Stimulated activated naive B cell treated with anti-CD40 and anti-IgM and Interleukin-4, amounts not matched to agents 10 μg/mL and 1 μg/mL and 100 μg/mL, for 72 hours (primary cell): ENCODE data around the gene ATG5.

Experiments
- ATAC-seq, 2 donors: fragments of 150-1000 bp; cut with Tn5 transposase; replicated peaks; 2 replicates each; pipeline ENCODE4 v1.10.0; 2021; ENCODE audit warnings: moderate library complexity in 1 of 2
- DNase-seq: peaks from one replicate; pipeline ENCODE4 v3.0.0; 2021
- H3K27ac Mint-ChIP-seq: one replicate; pipeline ENCODE4 v1.8.0; 2022; ENCODE audit warnings: mild to moderate bottlenecking, mixed read lengths
- H3K27me3 Mint-ChIP-seq, 2 donors: one replicate each; pipeline ENCODE4 v1.8.0; 2022; ENCODE audit warnings: mixed read lengths in 2 of 2
- H3K36me3 Mint-ChIP-seq, 2 donors: one replicate each; pipeline ENCODE4 v1.8.0; 2022; ENCODE audit warnings: mixed read lengths in 2 of 2, mild to moderate bottlenecking in 1 of 2
- H3K4me1 Mint-ChIP-seq, 2 donors: one replicate each; pipeline ENCODE4 v1.8.0; 2022; ENCODE audit warnings: mixed read lengths in 2 of 2, mild to moderate bottlenecking in 1 of 2
- H3K4me3 Mint-ChIP-seq, 2 donors: one replicate each; pipeline ENCODE4 v1.8.0; 2022; ENCODE audit warnings: mild to moderate bottlenecking in 2 of 2, mixed read lengths in 2 of 2, moderate library complexity in 1 of 2
- H3K9me3 Mint-ChIP-seq, 2 donors: one replicate each; pipeline ENCODE4 v1.8.0; 2022; ENCODE audit warnings: mixed read lengths in 2 of 2, mild to moderate bottlenecking in 1 of 2

ATG5 gene

DNA sequence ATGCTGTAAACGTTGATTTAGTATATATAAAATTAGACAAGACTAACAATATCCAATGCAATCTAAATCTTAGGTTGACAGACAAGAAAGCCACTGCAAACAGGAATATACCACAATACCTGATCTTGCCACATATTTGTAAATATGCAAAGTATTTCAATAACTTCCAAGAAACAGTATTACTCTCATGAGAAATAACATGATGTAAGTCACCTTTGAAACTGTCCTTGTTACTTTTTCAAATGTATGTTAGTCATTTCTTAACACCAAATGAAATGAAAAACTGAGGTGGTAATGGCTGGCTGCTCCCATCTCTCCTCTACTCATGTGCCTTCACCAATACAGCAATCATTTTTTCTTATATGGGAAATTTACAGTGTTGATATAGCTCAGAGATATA is 118.7 kb downstream of the ATG5 start:
- peaks cover 0 to 5% of the 10 kb centered on the region in 2 donors for H3K9me3 Mint-ChIP-seq
- no peak for ATAC-seq
- DNase-seq: no peak
- H3K27ac Mint-ChIP-seq: no peak overlapping the region
- peaks cover 2 to 5% of the 10 kb centered on the region in 2 donors for H3K4me1 Mint-ChIP-seq
- no peaks in the 10 kb centered on the region for H3K27me3 Mint-ChIP-seq
- H3K36me3 Mint-ChIP-seq: peaks cover 21 to 28% of the 10 kb centered on the region in 2 donors
- no peak overlapping the region for H3K4me3 Mint-ChIP-seq

DNA sequence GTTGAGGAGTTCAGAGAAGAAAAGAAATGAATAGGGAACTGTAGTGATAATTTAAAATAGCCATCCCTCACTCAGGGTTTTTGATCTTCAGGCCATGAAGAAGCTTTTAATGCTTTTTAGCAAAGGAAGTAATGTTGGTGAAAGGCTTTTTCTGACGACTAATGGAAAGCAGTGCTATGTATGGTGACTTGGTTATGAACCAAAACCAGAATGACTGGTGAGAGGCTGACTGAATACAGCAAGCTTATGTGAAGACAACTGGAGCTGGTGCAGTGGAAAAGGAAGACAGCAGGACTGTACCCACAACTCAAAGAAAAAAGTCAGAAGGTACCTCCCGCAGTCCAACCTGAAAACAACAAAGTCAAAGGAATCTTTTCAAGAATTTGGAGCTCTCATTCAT is 120.6 kb downstream of the ATG5 start:
- H3K4me3 Mint-ChIP-seq: no peak overlapping the region
- peaks cover 18 to 33% of the 10 kb centered on the region in 2 donors for H3K36me3 Mint-ChIP-seq
- H3K27ac Mint-ChIP-seq: no peak overlapping the region
- H3K4me1 Mint-ChIP-seq: peaks cover 3 to 5% of the 10 kb centered on the region in 2 donors
- ATAC-seq: no peak
- peaks cover 0 to 5% of the 10 kb centered on the region in 2 donors for H3K9me3 Mint-ChIP-seq
- H3K27me3 Mint-ChIP-seq: no peaks in the 10 kb centered on the region
- DNase-seq: no peak

DNA sequence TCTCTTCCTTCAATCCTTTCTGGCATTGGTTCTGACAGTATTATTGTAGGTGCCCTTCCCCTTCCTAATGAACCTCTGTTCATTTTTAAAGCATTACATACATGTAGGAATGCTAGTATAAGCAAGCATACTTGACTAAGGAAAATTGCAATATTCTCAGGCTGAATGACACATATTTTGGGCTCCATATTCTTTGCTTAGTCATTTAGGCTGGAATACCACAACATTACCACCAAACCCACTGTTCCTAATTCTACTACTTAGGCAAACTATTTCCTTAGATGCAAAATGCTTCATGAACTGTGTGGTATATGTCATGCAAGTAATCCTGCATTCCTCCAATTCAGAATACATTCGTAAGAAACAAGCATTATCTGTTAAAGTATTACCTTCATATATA is 125.6 kb downstream of the ATG5 start:
- Mint-ChIP-seq H3K4me3 (no peak overlapping the region), H3K9me3 (no peaks in the 10 kb centered on the region), H3K4me1 (peaks cover 9 to 26% of the 10 kb centered on the region in 2 donors), H3K27me3 (no peaks in the 10 kb centered on the region), H3K27ac (no peak overlapping the region), H3K36me3 (peaks cover 20 to 49% of the 10 kb centered on the region in 2 donors)
- ATAC-seq: no peak
- DNase-seq: no peak

DNA sequence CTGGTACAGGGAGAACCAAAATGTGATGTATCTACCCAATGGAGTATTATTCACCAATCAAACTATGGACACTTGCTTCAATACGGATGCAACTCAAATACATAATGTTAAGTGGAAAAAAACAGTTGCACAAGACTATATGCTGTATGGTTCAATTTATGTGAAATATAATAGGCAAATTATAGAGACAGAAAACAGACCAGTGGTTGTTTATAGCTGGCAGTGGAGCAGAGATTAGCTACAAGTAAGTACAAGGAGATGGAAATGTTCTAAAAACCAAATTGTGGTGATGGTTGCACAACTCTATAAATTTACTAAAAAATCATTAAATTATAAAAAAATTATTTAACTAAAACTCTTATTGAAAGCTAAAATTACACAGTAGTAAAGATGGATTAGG is 126.2 kb downstream of the ATG5 start:
- H3K9me3 Mint-ChIP-seq: no peaks in the 10 kb centered on the region
- no peak overlapping the region for H3K27ac Mint-ChIP-seq
- no peak overlapping the region for H3K4me3 Mint-ChIP-seq
- H3K4me1 Mint-ChIP-seq: peaks cover 8 to 22% of the 10 kb centered on the region in 2 donors
- H3K27me3 Mint-ChIP-seq: no peaks in the 10 kb centered on the region
- H3K36me3 Mint-ChIP-seq: peaks cover 15 to 44% of the 10 kb centered on the region in 2 donors
- DNase-seq (no peak), ATAC-seq (no peak)

DNA sequence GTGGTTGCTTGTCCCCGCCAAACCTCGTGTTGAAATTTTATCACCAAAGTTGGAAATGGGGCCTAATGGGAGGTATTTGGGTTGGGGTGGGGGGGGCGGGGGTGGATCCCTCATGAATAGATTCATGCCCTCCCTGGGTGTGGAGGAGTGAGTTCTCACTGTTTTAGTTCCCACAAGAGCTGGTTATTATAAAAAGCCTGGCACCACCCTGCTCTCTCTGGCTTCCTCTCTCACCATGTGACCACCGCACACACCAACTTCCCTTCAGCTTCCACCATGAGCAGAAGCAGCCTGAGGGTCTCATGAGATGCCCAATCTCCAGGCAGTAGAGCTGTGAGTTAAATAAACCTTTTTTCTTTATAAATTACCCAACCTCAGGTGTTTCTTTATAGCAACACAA is 128.1 kb downstream of the ATG5 start:
- ATAC-seq (no peak), DNase-seq (no peak)
- Mint-ChIP-seq H3K9me3 (no peaks in the 10 kb centered on the region), H3K27me3 (no peaks in the 10 kb centered on the region), H3K4me1 (peaks cover 8 to 21% of the 10 kb centered on the region in 2 donors), H3K36me3 (peaks cover 17 to 45% of the 10 kb centered on the region in 2 donors), H3K4me3 (no peak overlapping the region), H3K27ac (peak overlapping the region; percentile 59)

DNA sequence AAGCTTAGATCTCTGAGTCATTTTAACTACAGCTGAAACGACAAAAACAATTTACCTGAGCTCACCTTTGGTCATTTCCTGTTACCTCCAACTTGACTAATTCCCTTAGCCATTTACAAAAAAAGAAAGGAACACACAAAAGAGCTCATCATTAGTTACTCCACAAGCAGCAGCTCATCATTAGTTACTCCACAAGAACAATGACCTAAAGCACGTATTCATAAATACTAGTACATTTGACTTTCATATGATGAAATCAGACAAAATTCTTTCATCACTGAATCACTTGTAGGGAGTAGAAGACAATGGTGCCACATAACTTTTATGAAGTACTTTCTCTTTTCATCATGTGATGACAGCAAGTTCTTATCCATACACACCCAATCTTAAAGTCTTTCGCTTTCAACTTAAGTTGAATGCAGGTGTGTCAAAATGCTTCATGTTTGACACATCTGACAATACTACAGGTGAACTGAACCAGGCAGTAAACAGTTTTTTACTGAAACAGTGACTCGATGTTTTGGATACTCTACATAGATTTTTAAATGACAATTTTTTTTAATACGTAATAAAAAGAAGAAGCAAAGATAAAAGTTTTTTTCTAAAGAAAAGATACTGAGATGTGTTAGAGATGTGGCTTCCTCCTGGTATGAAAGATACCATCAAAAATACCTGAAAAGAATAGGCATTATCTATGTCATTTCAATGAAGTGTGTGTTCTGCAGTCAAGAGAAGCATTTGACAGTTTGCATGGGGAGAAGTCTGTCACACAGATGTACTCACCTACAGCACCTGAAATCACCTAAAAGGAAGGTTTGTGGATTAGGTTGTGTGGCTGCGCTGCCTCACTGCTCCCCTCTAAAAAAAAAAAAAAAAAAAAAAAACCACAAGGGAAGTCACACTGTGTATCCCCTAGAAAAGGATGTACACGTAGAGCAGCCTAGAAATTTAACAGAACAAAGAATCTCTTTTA is 130.3 kb downstream of the ATG5 start:
- ATAC-seq: peak; percentile 67 to 73
- Mint-ChIP-seq H3K36me3 (peaks cover 19 to 41% of the 10 kb centered on the region in 2 donors), H3K27me3 (no peaks in the 10 kb centered on the region), H3K4me1 (peaks cover 8 to 21% of the 10 kb centered on the region in 2 donors), H3K9me3 (no peaks in the 10 kb centered on the region), H3K27ac (peak overlapping the region; percentile 48), H3K4me3 (no peak overlapping the region)
- DNase-seq: no peak

DNA sequence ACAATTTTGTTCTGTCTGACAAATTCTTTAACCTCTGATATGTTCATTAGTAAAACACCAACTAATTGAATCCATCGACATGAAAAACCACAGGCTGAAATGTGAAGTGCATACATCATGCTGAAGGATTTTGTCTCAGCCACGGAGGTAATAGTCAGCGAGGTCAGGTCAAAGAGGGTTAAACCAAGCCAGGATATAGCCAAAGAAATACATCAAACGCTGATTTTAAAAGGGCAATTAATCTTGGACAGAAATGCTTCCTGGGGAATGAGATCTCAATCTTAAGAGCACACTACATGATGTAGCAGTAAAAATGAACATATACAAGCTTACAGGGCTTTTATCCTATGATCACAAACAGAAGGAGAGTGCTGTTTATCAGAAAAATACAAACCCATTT is 132.7 kb downstream of the ATG5 start:
- H3K27me3 Mint-ChIP-seq: no peaks in the 10 kb centered on the region
- no peak overlapping the region for H3K4me3 Mint-ChIP-seq
- H3K9me3 Mint-ChIP-seq: no peaks in the 10 kb centered on the region
- H3K27ac Mint-ChIP-seq: no peak overlapping the region
- no peak for DNase-seq
- H3K36me3 Mint-ChIP-seq: peaks cover 17 to 27% of the 10 kb centered on the region in 2 donors
- ATAC-seq: no peak
- peaks cover 7 to 21% of the 10 kb centered on the region in 2 donors for H3K4me1 Mint-ChIP-seq

DNA sequence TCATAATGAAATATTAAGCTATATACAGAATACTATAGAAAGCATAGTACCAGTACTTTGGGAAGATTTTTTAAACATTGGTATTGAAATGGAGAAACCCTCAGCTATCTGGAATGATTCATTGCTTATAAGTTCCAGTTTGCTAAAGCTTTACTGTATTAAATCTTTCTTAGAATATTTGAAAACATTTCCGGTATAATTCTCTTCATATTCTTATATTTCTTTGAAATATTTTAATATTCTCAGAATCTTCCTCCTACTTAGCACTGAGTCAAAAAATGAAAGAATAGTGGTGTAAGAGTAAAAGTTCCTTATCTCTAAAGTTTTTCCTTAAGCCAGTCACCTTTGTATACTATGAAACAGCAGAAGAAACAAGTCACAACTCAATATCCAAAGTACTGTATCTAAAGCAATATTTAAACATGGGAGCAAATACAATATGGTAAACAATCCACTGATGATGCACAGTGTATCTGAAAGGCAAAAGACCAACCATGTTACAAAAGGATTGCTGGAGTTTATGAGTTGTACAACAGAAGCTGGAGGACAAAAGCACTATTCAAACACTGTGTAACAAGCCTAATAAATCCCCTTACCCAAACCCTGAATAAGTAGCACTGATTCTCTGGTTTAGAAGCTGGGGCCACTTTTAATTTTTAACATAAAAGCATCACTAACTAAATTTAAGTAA is 137.3 kb downstream of the ATG5 start:
- no peak for DNase-seq
- no peak for ATAC-seq
- Mint-ChIP-seq H3K4me1 (peaks cover 4 to 7% of the 10 kb centered on the region in 2 donors), H3K36me3 (peaks cover 13 to 17% of the 10 kb centered on the region in 2 donors), H3K9me3 (no peaks in the 10 kb centered on the region), H3K27ac (no peak overlapping the region), H3K27me3 (no peaks in the 10 kb centered on the region), H3K4me3 (no peak overlapping the region)

DNA sequence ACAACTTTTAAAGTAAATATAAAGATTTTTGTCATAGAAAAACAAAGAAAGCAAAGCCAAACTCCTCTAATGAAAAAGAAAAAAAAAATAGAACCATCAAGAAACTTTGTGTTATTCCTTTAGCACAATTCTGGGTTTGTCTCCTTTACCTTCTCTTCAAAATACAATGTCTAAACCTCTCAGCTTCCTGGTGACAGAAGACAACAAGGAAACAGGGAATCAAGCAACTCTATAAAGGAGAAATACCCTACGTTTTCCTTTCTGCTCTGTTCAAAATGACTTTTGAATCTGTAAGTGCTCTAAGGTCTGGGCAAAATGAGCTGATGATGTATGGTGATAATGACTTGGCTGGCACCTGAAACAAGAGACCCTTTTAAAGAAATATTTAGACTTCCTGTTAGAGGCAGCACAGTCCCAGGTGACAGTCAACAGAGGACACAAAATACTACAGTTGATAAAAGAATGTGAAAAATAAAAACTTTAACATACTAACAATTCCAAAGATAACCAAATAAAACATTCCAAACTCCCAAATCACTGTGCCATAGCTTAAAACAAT is 138.1 kb downstream of the ATG5 start:
- no peaks in the 10 kb centered on the region for H3K9me3 Mint-ChIP-seq
- H3K4me1 Mint-ChIP-seq: peaks cover 4 to 7% of the 10 kb centered on the region in 2 donors
- peaks cover 9 to 12% of the 10 kb centered on the region in 2 donors for H3K36me3 Mint-ChIP-seq
- H3K4me3 Mint-ChIP-seq: no peak overlapping the region
- H3K27me3 Mint-ChIP-seq: no peaks in the 10 kb centered on the region
- no peak overlapping the region for H3K27ac Mint-ChIP-seq
- ATAC-seq (no peak), DNase-seq (no peak)

DNA sequence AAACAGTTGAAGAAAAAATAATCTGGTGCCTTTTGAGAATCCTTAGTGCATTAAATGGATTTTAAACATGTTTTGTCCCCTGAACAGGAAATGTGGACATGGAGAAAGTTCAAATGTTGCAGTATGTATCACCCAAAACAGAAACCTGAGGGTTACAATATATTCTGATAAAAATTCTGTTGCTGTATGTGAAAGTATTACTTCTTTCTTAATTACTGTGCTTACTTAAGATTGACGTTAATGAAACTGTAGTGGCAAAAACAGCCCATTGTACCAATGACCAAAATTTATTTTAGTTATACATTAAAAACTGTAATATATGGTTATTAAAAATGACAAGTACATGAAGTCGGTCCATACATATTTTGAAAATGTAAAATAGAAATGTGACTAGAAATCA is 138.8 kb downstream of the ATG5 start:
- peaks cover 9 to 12% of the 10 kb centered on the region in 2 donors for H3K36me3 Mint-ChIP-seq
- H3K4me1 Mint-ChIP-seq: peaks cover 9 to 11% of the 10 kb centered on the region in 2 donors
- H3K4me3 Mint-ChIP-seq: no peak overlapping the region
- H3K27ac Mint-ChIP-seq: no peak overlapping the region
- no peaks in the 10 kb centered on the region for H3K27me3 Mint-ChIP-seq
- DNase-seq (no peak), ATAC-seq (no peak)
- H3K9me3 Mint-ChIP-seq: no peaks in the 10 kb centered on the region

DNA sequence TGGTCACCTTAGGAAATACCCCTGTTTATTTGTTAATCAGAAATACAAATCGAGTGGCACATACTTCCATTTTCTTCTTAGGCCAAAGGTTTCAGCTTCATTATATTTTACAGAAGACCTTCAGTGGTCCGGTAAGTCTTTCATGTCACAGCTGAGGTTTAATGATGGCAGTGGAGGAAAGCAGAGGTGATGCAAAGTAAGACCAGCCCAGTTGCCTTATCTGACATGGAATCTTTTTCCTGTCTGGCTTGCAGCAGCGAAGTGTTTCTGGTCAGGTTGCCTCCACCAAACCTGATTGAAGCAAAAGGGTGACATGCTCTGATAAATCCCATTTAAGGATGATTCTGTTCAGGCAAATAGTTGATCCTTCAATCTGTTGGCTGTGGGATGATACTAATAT is 139.4 kb downstream of the ATG5 start:
- no peak overlapping the region for H3K4me3 Mint-ChIP-seq

DNA sequence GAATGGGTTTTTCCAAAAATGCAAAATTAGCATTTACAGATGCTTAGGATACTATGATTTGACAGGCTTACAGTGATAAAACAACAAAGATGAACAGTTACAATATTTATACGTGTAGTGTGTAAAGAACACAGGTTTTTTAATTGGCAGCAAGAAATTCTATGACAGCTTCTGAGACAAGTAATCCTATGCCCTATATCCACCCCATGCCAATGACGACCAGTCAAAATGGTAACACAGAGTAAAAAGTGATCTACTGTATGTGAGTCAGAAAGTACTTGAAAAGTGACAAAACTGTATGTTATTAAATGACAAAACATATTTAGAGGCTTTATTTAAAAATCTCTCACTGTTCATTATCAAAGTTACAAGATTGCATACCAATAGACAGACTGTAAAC is 139.9 kb downstream of the ATG5 start:
- H3K4me3 Mint-ChIP-seq: no peak overlapping the region
- H3K9me3 Mint-ChIP-seq: no peaks in the 10 kb centered on the region
- no peaks in the 10 kb centered on the region for H3K27me3 Mint-ChIP-seq
- no peak for DNase-seq
- H3K27ac Mint-ChIP-seq: peak overlapping the region; percentile 20
- H3K36me3 Mint-ChIP-seq: peaks cover 6 to 9% of the 10 kb centered on the region in 2 donors
- no peak for ATAC-seq
- H3K4me1 Mint-ChIP-seq: peaks cover 9 to 11% of the 10 kb centered on the region in 2 donors

More for the DNA sequence above, 139.4 kb downstream of the ATG5 start:
- Mint-ChIP-seq H3K36me3 (peaks cover 6 to 9% of the 10 kb centered on the region in 2 donors), H3K27me3 (no peaks in the 10 kb centered on the region), H3K27ac (no peak overlapping the region), H3K4me1 (peaks cover 9 to 11% of the 10 kb centered on the region in 2 donors), H3K9me3 (no peaks in the 10 kb centered on the region)
- ATAC-seq (no peak), DNase-seq (no peak)

DNA sequence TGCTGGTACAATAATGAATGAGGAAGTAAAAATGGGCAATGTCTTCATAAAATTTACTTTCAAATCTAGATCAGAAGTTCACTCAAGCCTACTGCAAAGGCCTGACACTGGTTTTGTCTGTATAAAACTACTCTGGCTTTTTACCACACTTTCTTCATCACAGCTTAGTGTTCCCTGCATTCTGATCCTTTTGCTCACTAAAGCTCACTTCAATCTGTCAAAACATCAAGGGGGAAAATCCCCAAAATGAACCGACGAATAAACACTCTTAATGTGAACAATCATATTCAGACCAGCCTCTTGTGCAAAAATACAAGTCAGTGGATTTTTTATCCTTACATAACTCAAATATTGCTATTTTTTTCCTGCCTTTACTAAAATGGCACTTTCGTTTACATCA is 140.9 kb downstream of the ATG5 start:
- Mint-ChIP-seq H3K4me3 (no peak overlapping the region), H3K4me1 (peaks cover 9 to 11% of the 10 kb centered on the region in 2 donors), H3K9me3 (no peaks in the 10 kb centered on the region), H3K27me3 (no peaks in the 10 kb centered on the region), H3K36me3 (peaks cover 5 to 9% of the 10 kb centered on the region in 2 donors), H3K27ac (peak overlapping the region; percentile 26)
- ATAC-seq (peak; percentile 15 to 27), DNase-seq (no peak)

DNA sequence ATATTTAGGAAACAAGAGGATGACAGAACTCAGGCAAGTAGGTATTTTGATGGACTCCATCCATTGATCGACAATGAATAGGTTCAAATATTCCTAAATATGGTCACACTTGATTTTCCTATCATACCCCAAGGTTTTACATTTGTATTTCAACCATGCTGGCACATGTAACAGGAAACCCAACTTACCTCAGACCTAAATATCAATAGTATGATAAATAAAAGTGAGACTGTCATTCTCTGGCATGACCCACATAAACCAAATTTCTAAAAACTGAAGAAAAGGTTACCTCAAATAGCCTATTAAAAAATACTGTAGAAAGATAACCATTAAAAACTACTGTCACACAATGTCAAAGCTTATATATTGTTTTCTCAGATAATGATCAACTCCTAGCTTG is 142.1 kb downstream of the ATG5 start:
- ATAC-seq: no peak
- DNase-seq: no peak
- no peaks in the 10 kb centered on the region for H3K27me3 Mint-ChIP-seq
- H3K27ac Mint-ChIP-seq: no peak overlapping the region
- H3K36me3 Mint-ChIP-seq: peaks cover 5 to 9% of the 10 kb centered on the region in 2 donors
- peaks cover 11% of the 10 kb centered on the region in 2 donors for H3K4me1 Mint-ChIP-seq
- no peak overlapping the region for H3K4me3 Mint-ChIP-seq
- no peaks in the 10 kb centered on the region for H3K9me3 Mint-ChIP-seq
